ENCODE results near the gene LGALS7.
"Not testable (repeated sequence)": the region's sequence is repeated elsewhere in the genome, so short reads cannot be mapped to it uniquely, and the experiment has no call there.

Gene LGALS7

GRCh38 chr19:38800577-38801347, 27.4 kb upstream of the LGALS7 start:
- DNase-seq (ENCODE audit: low read depth in 2 of 2): no peak

GRCh38 chr19:38799104-38799503, 25.8 kb upstream of the LGALS7 start:
- DNase-seq (ENCODE audit: low read depth in 2 of 2): no peak

GRCh38 chr19:38797781-38798180, 24.5 kb upstream of the LGALS7 start:
- not testable (repeated sequence) for DNase-seq (ENCODE audit: low read depth in 2 of 2)

GRCh38 chr19:38796154-38796553, 22.8 kb upstream of the LGALS7 start:
- no peak for DNase-seq (ENCODE audit: low read depth in 2 of 2)

GRCh38 chr19:38795549-38795948, 22.2 kb upstream of the LGALS7 start:
- no peak for DNase-seq (ENCODE audit: low read depth in 2 of 2)

GRCh38 chr19:38793671-38794070, 20.4 kb upstream of the LGALS7 start:
- DNase-seq (ENCODE audit: low read depth in 2 of 2): no peak

- DNase-seq (ENCODE audit: low read depth in 2 of 2): no peak
Measured at GRCh38 chr19:38793177-38793576, 19.9 kb upstream of the LGALS7 start.

GRCh38 chr19:38792250-38793111, 19.2 kb upstream of the LGALS7 start:
- DNase-seq (ENCODE audit: low read depth in 2 of 2): peak in 1 of 2 donors; percentile 4

- not testable (repeated sequence) for DNase-seq (ENCODE audit: low read depth in 2 of 2)
Measured at GRCh38 chr19:38791451-38792064, 18.2 kb upstream of the LGALS7 start.

- DNase-seq (ENCODE audit: low read depth in 2 of 2): not testable (repeated sequence)
Measured at GRCh38 chr19:38790507-38791403, 17.4 kb upstream of the LGALS7 start.

- DNase-seq (ENCODE audit: low read depth in 2 of 2): no peak
Measured at GRCh38 chr19:38788478-38789243, 15.3 kb upstream of the LGALS7 start, which contains the start of gene LGALS7B. Gene LGALS7B (plus strand): TSS chr19:38789200. CDS start chr19:38789227, 27 bp downstream.

GRCh38 chr19:38786572-38787265, 13.4 kb upstream of the LGALS7 start:
- no peak for DNase-seq (ENCODE audit: low read depth in 2 of 2)

- not testable (repeated sequence) for DNase-seq (ENCODE audit: low read depth in 2 of 2)
Measured at GRCh38 chr19:38786061-38786460, 12.7 kb upstream of the LGALS7 start.

- DNase-seq (ENCODE audit: low read depth in 2 of 2): no peak
Measured at GRCh38 chr19:38785187-38785699, 11.9 kb upstream of the LGALS7 start.

GRCh38 chr19:38784224-38784623, 10.9 kb upstream of the LGALS7 start:
- DNase-seq (ENCODE audit: low read depth in 2 of 2): no peak

- not testable (repeated sequence) for DNase-seq (ENCODE audit: low read depth in 2 of 2)
Measured at GRCh38 chr19:38782212-38782611, 8.9 kb upstream of the LGALS7 start.

GRCh38 chr19:38781058-38781457, 7.7 kb upstream of the LGALS7 start:
- DNase-seq (ENCODE audit: low read depth in 2 of 2): no peak

GRCh38 chr19:38780443-38780842, 7.1 kb upstream of the LGALS7 start:
- no peak for DNase-seq (ENCODE audit: low read depth in 2 of 2)

- DNase-seq (ENCODE audit: low read depth in 2 of 2): no peak
Measured at GRCh38 chr19:38778733-38779132, 5.4 kb upstream of the LGALS7 start.

Data from stimulated activated CD4-positive, alpha-beta T cell treated with anti-CD3 and anti-CD28 coated beads, Interleukin-1b, Interleukin-23, amount 100 ng/mL, for 1 hour (primary cell).